Ovary (tissue), 3 donors: ENCODE measurements around the gene SLC39A11.

Experiments used
- EP300 ChIP-seq: sonication (generic); formaldehyde crosslinking; IDR thresholded peaks from one replicate; pipeline ENCODE4 v1.6.1; 2017; ENCODE audit warnings: antibody characterized with exemption
- POLR2A ChIP-seq: fragments of 450-650 bp; IDR thresholded peaks from one replicate; pipeline ENCODE4 v1.6.1; 2017; ENCODE audit warnings: antibody characterized with exemption, mild to moderate bottlenecking, moderate library complexity
- TF ChIP-seq, protein P1 (sequence below), 3 donors: fragments of 450-650 bp in 2 of 3; fragments of 200-600 bp in 1 of 3; IDR thresholded peaks; one replicate each; pipeline versions ENCODE4 v1.5.1 to v1.8.0; 2016 to 2022; ENCODE audit warnings: antibody characterized with exemption in 3 of 3, mild to moderate bottlenecking in 1 of 3
- donor health status: DM: no; HTN: no; CAD: no.

GRCh38 chr17:73043686-73044581 lies 48.6 kb downstream of the SLC39A11 start:
- TF ChIP-seq, protein P1, sequence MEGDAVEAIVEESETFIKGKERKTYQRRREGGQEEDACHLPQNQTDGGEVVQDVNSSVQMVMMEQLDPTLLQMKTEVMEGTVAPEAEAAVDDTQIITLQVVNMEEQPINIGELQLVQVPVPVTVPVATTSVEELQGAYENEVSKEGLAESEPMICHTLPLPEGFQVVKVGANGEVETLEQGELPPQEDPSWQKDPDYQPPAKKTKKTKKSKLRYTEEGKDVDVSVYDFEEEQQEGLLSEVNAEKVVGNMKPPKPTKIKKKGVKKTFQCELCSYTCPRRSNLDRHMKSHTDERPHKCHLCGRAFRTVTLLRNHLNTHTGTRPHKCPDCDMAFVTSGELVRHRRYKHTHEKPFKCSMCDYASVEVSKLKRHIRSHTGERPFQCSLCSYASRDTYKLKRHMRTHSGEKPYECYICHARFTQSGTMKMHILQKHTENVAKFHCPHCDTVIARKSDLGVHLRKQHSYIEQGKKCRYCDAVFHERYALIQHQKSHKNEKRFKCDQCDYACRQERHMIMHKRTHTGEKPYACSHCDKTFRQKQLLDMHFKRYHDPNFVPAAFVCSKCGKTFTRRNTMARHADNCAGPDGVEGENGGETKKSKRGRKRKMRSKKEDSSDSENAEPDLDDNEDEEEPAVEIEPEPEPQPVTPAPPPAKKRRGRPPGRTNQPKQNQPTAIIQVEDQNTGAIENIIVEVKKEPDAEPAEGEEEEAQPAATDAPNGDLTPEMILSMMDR (IDR thresholded peaks at IDR 0.05), result no peak
- TF ChIP-seq EP300 (no peak), POLR2A (no peak)
